WI38 (cell line): ENCODE measurements around the gene ETV5.

Experiments used
- H3K4me3 ChIP-seq: 2 replicates; pipeline ENCODE4 v1.5.1; 2011; ENCODE audit warnings: low read depth, mild to moderate bottlenecking, control low read depth, low read length
- CTCF ChIP-seq: IDR thresholded peaks from 2 replicates; pipeline ENCODE4 v1.5.1; 2012; ENCODE audit warnings: low read depth, mild to moderate bottlenecking, control low read depth, low read length

ETV5 gene

GRCh38 chr3:186110975-186111974 lies 2.4 kb upstream of the ETV5 start:
- no peak for TF ChIP-seq CTCF

GRCh38 chr3:186109897-186110803 lies 1.3 kb upstream of the ETV5 start:
- no peak for TF ChIP-seq CTCF
- H3K4me3 ChIP-seq: peak overlapping the region; percentile 61

More at GRCh38 chr3:186110975-186111974, 2.4 kb upstream of the ETV5 start:
- H3K4me3 ChIP-seq: no peak overlapping the region

GRCh38 chr3:186108106-186108940 lies 566 bp downstream of the ETV5 start:
- no peak for TF ChIP-seq CTCF

DNA sequence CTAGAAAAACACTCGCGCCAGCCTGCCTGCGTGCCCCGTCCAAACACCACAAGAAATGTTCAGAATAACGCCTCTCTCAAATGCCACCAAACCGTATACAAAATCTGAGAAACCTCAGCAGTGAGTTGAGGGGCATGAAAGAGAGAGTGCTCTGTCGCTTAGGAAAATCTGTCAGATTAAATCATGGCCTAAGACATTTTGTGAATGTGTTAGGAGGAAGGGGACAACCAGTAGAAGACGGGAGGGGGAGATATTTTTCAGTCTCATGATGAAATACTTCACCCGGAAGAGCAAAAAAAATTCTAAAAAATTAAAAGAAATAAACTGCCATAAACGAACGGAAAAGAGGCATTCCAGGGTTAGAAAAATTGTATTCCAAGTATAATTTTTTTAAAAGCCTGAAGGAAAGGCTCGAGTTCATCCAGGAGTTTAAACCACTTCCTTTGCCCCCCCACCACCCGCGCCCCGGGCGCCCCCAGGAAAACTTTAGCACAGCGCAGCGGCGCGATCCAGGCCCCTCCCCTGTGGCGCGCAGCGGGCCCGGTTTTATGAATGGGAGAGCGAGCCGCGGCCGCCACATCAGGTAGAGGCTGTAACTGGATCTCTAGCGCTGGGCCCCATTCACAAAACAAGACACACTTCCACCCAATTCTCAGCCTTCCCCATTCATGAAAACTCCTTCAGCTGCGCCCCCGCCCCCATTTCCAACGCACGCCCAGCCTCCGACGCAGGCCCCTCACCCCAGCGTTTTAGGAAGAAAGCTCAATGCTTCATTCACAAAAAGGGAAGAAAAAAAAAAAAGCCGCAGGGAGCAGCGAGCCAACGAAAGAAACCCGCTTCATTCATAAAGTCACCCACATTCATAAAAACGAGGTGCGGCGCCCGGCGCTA lies 1.4 kb downstream of the ETV5 start:
- peak overlapping the region; percentile 84 for H3K4me3 ChIP-seq
- TF ChIP-seq CTCF: no peak

More at GRCh38 chr3:186108106-186108940, 566 bp downstream of the ETV5 start:
- H3K4me3 ChIP-seq: peak overlapping the region; percentile 84

DNA sequence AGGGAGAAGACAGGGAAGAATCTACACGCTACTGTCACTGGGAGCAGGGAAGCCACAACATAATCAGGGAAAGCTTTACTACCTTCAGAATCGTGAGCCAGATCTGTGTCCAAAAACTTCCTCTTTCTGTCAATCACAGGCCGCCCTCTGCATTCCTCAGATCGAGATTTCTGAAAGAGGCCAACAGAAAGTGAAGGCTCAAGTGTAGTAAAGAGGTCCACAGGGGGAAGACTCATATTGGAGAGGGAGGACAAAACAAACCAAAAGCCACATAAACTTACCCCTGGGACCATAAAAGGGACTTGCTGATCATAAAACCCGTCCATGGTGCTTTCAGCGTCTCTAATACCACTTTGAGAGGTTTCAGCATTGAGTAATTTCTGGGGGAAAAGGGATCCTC lies 3.3 kb downstream of the ETV5 start:
- H3K4me3 ChIP-seq: no peak overlapping the region
- TF ChIP-seq CTCF: no peak

- TF ChIP-seq CTCF: no peak
- no peak overlapping the region for H3K4me3 ChIP-seq
Measured at GRCh38 chr3:186102687-186103086, 6.2 kb downstream of the ETV5 start.
